H54 (cell line): ENCODE measurements around the gene WNT5B.
A peak's percentile ranks its signal among the peaks of the same experiment; 100 is the strongest.

Source experiments
- DNase-seq: peaks from one replicate; pipeline ENCODE4 v3.0.0; 2011; ENCODE audit warnings: low spot score, mixed read lengths; ENCODE audit not compliant: insufficient read length
- FAIRE-seq: peaks from 3 replicates; lab custom pipeline; 2011; peaks lifted over from hg19 to GRCh38; lab: Jason Lieb, UNC
- POLR2A ChIP-seq: IDR thresholded peaks from 2 replicates; pipeline ENCODE4 v1.6.1; 2011; ENCODE audit warnings: low read depth, mild to moderate bottlenecking, low read length

The WNT5B gene

GRCh38 chr12:1661553-1662335 is 32.7 kb downstream of the WNT5B start:
- peak; percentile 28; the same call in 1 of the 2 replicates for TF ChIP-seq POLR2A
- peak; percentile 65 for FAIRE-seq
- peak; percentile 97 for DNase-seq

GRCh38 chr12:1662761-1663439 is 33.9 kb downstream of the WNT5B start:
- TF ChIP-seq POLR2A: no peak
- FAIRE-seq: no peak

DNA sequence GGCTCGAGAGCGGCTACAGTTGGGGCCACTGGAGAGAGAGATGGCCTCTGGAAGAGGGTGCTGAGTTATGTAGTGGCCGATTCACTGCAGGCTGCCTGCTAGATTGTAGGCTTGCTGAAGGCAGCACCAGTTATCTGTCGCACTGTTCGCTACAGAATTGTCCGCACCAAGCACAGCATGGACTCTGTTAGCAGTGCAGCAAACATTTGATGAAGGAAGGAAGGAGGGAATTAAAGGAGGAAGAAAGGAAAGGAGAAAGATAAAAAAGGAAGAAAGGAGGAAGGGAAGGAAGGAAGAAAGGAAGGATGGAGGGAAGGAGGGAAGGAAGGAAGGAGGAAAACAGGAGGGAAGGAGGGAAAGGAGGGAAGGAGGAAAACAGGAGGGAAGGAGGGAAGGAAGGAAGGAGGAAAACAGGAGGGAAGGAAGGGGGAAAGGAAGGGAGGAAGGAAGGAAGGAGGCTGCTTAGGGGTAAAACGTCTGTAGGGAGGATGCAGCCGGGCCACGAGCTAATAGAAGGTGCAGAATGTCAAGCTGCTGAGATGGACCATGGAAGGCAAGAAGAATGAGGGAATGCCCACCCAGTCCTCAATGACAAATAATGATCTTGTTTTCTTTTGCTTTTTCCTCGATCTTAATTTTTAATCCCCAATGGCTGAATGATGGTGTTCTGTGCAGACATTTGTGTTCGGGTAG is 34.6 kb downstream of the WNT5B start:
- DNase-seq (no peak), FAIRE-seq (no peak)
- no peak for TF ChIP-seq POLR2A

More at GRCh38 chr12:1662761-1663439, 33.9 kb downstream of the WNT5B start:
- no peak for DNase-seq

DNA sequence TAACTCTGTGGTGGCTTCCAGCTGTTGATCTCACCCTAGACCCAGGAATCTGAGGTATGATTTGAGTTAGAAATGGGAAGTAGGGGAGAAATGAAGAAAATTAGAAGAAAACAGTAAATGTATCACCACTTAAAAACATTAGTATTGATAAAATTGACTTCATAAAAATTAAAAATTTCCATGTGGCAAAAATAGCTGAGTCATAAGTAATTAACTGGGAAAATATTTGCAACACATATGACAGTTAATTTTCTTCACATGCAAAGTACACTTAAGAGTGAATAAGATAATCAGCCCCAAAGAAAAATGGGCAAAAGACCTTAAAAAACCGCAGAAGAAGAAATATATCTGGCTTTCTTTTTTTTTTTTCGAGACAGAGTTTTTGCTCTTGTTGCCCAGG is 36.3 kb downstream of the WNT5B start:
- TF ChIP-seq POLR2A: no peak
- DNase-seq (no peak), FAIRE-seq (no peak)

GRCh38 chr12:1666215-1666614 is 37.2 kb downstream of the WNT5B start:
- TF ChIP-seq POLR2A: no peak
- DNase-seq: no peak
- no peak for FAIRE-seq

- FAIRE-seq (no peak), DNase-seq (no peak)
- TF ChIP-seq POLR2A: no peak
Observed at GRCh38 chr12:1666685-1667162, 37.7 kb downstream of the WNT5B start.

DNA sequence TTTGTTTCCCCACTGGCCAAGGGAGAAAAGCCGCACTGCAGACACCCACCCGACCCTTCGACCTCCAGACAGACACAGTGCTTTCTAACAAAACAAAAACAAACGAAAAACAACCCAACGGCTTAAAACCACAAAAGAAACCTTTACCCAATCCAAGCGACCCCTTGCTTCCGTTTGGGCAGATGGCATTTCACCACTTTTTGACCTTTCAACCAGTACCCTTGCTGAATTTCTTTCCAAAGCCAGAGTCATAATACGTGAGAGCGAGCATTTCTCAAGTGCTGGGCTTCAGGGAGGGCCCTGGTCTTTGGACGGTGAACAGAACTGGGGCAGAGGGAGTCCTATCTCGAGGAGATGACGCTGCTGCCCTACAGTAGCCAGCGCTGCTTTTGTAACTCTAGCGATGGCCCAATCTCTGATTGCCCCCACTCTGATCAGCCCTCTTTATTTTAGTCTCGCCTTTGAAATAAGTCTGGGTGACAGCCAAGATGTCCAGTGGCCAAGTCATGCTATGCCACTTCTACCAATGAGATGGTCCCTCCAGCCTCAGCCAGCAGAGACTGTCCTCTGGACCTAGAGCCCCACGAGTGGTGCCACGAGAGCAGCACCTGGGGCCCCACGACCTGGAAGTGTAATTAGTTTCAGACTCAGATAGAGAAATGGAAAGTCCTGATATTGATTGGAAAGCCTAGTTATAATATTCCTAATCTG is 40.0 kb downstream of the WNT5B start:
- no peak for FAIRE-seq
- no peak for TF ChIP-seq POLR2A

GRCh38 chr12:1670358-1671268 is 41.6 kb downstream of the WNT5B start:
- no peak for DNase-seq
- TF ChIP-seq POLR2A: no peak
- no peak for FAIRE-seq

More for the DNA sequence above, 40.0 kb downstream of the WNT5B start:
- DNase-seq: no peak

- no peak for TF ChIP-seq POLR2A
- FAIRE-seq: no peak
Observed at GRCh38 chr12:1676043-1676442, 47.0 kb downstream of the WNT5B start.

DNA sequence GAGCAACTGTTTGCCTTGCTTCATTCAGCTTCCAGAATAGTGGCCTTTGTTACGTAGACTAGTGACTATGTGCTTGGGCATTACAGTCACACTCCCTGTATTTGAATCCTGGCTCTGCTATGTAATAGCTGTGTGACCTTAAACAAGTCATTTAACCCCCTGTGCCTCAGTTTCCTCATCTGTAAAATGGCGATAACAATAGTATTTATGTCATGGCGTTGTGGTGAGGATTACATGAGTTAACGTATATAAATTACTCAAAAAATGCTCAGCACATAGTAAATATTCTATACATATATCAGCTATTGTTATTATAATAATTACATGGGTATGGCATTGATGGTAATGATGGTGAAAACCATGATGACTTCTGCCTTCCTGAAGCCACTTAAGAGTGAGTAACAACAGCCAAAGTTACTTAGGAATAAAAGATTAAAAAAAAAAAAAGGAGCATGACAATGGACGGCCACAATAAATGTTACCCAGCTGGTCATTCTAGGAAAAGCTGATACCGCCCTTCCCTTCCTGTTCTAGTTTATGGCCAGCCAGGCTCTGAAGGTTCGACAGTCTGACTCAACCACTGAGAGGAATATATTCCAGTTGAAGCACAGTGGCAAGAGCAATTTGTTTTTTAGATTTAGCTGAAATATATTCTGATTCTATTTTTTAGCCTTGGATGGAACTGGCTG is 51.9 kb downstream of the WNT5B start:
- no peak for DNase-seq
- no peak for TF ChIP-seq POLR2A
- no peak for FAIRE-seq

More at GRCh38 chr12:1676043-1676442, 47.0 kb downstream of the WNT5B start:
- DNase-seq: no peak

DNA sequence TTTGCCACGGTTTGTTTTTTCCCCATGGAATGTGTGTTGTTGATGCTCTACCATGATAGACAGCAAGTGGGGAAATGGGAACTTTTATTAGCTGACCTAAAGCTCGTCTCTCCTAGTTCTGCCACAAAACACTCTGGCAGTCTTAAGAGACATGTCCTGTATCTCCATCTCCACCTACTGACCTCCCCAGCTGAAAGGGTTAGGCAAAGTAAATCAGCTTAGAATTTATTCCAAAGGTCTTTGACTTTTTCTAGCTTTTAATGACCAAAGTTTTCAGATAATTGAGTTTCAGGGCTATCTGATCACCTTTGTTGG is 52.4 kb downstream of the WNT5B start:
- TF ChIP-seq POLR2A: no peak
- DNase-seq (no peak), FAIRE-seq (no peak)

DNA sequence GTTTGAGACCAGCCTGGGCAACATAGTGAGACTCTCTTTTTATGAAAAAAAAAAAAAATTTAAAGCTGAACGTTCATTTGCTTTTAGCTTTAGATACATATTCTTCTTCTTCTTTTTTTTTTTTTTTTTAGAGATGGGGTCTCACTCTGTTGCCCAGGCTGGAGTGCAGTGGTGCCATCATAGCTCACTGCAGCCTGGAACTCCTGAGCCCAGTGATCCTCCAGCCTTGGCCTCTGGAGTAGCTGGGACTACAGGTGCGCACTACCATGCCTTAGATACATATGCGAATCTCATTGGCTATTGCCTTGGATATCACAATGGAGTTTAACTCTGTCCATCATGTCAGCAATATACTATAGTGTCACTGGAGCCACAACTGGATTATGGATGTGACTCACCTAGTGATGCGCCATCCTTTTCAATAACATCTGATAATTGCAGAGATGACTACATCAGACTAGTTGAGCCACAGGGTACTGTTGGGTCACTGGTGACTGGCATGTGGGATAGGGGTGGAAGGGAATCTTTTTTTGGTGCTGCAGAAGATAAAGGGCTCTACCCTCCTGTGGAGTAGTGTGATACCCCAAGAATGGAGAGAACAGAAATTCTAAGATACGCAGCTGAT is 59.2 kb downstream of the WNT5B start:
- TF ChIP-seq POLR2A: no peak
- FAIRE-seq (no peak), DNase-seq (no peak)
